ENCODE measurements around the gene SPOPL.

SPOPL gene

GRCh38 chr2:138503652-138504051 lies 2.1 kb downstream of the SPOPL start:
- TF ChIP-seq POLR2AphosphoS5 (IDR thresholded peaks at IDR 0.05; ENCODE audit: low read depth), result no peak
- no peak for TF ChIP-seq SPI1 (IDR thresholded peaks at IDR 0.05; ENCODE audit: borderline replicate concordance, low read depth)
- TF ChIP-seq, protein P1, sequence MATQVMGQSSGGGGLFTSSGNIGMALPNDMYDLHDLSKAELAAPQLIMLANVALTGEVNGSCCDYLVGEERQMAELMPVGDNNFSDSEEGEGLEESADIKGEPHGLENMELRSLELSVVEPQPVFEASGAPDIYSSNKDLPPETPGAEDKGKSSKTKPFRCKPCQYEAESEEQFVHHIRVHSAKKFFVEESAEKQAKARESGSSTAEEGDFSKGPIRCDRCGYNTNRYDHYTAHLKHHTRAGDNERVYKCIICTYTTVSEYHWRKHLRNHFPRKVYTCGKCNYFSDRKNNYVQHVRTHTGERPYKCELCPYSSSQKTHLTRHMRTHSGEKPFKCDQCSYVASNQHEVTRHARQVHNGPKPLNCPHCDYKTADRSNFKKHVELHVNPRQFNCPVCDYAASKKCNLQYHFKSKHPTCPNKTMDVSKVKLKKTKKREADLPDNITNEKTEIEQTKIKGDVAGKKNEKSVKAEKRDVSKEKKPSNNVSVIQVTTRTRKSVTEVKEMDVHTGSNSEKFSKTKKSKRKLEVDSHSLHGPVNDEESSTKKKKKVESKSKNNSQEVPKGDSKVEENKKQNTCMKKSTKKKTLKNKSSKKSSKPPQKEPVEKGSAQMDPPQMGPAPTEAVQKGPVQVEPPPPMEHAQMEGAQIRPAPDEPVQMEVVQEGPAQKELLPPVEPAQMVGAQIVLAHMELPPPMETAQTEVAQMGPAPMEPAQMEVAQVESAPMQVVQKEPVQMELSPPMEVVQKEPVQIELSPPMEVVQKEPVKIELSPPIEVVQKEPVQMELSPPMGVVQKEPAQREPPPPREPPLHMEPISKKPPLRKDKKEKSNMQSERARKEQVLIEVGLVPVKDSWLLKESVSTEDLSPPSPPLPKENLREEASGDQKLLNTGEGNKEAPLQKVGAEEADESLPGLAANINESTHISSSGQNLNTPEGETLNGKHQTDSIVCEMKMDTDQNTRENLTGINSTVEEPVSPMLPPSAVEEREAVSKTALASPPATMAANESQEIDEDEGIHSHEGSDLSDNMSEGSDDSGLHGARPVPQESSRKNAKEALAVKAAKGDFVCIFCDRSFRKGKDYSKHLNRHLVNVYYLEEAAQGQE (IDR thresholded peaks at IDR 0.05; ENCODE audit: insufficient replicate concordance, low read depth), result no peak
- TF ChIP-seq GABPA (IDR thresholded peaks at IDR 0.05; ENCODE audit: low read depth), result no peak
- H3K4me3 ChIP-seq (replicated peaks; ENCODE audit: insufficient read depth, low read length), result peak overlapping the region; percentile 91
- no peak for DNase-seq (ENCODE audit: low read depth in 1 of 2, low spot score in 1 of 2)
- peak overlapping the region; percentile 77 for H3K27ac ChIP-seq (replicated peaks)
- H3K27me3 ChIP-seq (ENCODE audit: insufficient read depth, poor library complexity, severe bottlenecking), result no peaks in the 10 kb centered on the region

- no peaks in the 10 kb centered on the region for H3K27me3 ChIP-seq (ENCODE audit: insufficient read depth, poor library complexity, severe bottlenecking)
- H3K27ac ChIP-seq (replicated peaks), result peak overlapping the region; percentile 77
- DNase-seq (ENCODE audit: low read depth in 1 of 2, low spot score in 1 of 2), result no peak
- TF ChIP-seq, protein P1 (IDR thresholded peaks at IDR 0.05; ENCODE audit: insufficient replicate concordance, low read depth), result no peak
- TF ChIP-seq POLR2AphosphoS5 (IDR thresholded peaks at IDR 0.05; ENCODE audit: low read depth) (no peak), SPI1 (IDR thresholded peaks at IDR 0.05; ENCODE audit: borderline replicate concordance, low read depth) (no peak), CTCF (IDR thresholded peaks at IDR 0.05; ENCODE audit: insufficient read depth, low read length) (no peak), GABPA (IDR thresholded peaks at IDR 0.05; ENCODE audit: low read depth) (no peak)
- H3K4me3 ChIP-seq (replicated peaks; ENCODE audit: insufficient read depth, low read length), result peak overlapping the region; percentile 91
These were observed 2.5 kb downstream of the SPOPL start for GRCh38 chr2:138504092-138504491.

DNA sequence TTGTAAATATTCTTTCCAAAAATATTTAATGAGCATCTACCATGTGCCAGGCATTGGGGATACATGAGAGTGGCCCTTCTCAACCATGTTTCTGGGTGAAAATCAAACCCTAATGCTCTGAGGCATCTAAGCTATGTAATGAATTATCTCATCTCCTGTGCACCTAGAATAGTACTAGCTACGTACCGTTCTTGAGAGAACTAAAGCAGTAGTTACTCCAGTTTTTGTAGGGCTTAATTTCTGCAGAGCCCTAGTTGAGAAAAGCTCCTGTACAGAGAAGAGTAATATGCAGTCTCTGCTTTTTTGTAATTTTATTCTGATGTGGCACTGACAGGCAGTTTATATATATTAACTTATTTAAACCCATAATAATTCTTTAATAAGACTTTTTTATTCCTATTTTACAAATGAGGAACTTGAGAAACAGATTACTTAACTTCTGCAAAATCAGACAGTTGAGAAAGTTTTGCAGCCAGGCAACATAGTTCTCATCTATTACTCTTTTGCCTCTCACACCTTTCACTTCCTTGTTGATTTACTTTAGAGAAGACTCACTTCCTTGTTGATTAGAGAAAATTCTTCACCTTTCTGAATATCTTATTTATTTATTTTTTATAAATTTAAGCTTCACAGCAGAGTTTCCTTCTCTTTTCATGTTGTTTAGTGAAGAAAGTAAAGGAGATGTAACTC lies 3.1 kb downstream of the SPOPL start:
- Histone ChIP-seq H3K4me3 (replicated peaks; ENCODE audit: insufficient read depth, low read length) (peak overlapping the region; percentile 91), H3K27me3 (ENCODE audit: insufficient read depth, poor library complexity, severe bottlenecking) (no peaks in the 10 kb centered on the region), H3K27ac (replicated peaks) (peak overlapping the region; percentile 77)
- peak; percentile 59; the same call in 1 of the 2 replicates for TF ChIP-seq SPI1 (IDR thresholded peaks at IDR 0.05; ENCODE audit: borderline replicate concordance, low read depth)
- TF ChIP-seq GABPA (IDR thresholded peaks at IDR 0.05; ENCODE audit: low read depth), result no peak
- DNase-seq (ENCODE audit: low read depth in 1 of 2, low spot score in 1 of 2), result peak; percentile 49 to 64

GRCh38 chr2:138507267-138507666 lies 5.7 kb downstream of the SPOPL start:
- no peak for TF ChIP-seq POLR2AphosphoS5 (IDR thresholded peaks at IDR 0.05; ENCODE audit: low read depth)
- TF ChIP-seq, protein P1 (IDR thresholded peaks at IDR 0.05; ENCODE audit: insufficient replicate concordance, low read depth), result no peak
- no peak for TF ChIP-seq GABPA (IDR thresholded peaks at IDR 0.05; ENCODE audit: low read depth)
- no peak for TF ChIP-seq SPI1 (IDR thresholded peaks at IDR 0.05; ENCODE audit: borderline replicate concordance, low read depth)
- no peak for TF ChIP-seq CTCF (IDR thresholded peaks at IDR 0.05; ENCODE audit: insufficient read depth, low read length)
- DNase-seq (ENCODE audit: low read depth in 1 of 2, low spot score in 1 of 2), result no peak
- no peaks in the 10 kb centered on the region for H3K27me3 ChIP-seq (ENCODE audit: insufficient read depth, poor library complexity, severe bottlenecking)
- no peak overlapping the region for H3K4me3 ChIP-seq (replicated peaks; ENCODE audit: insufficient read depth, low read length)
- H3K27ac ChIP-seq (replicated peaks), result no peak overlapping the region
